ENCODE results near the gene C19orf33.

Gene C19orf33

DNA sequence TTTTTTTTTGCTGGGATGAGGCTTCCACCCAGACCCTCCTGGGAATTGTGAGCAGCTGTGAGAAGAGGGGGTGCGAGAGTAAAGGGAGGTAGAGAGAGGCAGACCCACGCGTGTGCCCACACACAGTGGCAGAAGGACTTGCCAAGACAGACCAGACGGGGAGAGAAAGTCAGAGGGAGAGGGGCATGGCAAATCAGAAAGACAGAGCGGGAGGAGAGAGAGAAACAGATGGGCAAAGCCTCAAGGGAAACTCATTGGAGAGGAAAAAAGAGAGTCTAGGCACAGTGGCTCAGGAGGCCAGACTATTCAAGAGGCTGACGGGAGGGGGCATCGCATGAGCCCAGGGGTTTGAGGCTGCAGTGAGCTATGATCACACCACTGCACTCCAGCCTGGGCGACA lies 48.6 kb downstream of the C19orf33 start:
- DNase-seq (ENCODE audit: low read depth) = no peak
- no peak overlapping the region for H3K4me3 ChIP-seq (ENCODE audit: low read depth, low read length)
- TF ChIP-seq, protein P1, sequence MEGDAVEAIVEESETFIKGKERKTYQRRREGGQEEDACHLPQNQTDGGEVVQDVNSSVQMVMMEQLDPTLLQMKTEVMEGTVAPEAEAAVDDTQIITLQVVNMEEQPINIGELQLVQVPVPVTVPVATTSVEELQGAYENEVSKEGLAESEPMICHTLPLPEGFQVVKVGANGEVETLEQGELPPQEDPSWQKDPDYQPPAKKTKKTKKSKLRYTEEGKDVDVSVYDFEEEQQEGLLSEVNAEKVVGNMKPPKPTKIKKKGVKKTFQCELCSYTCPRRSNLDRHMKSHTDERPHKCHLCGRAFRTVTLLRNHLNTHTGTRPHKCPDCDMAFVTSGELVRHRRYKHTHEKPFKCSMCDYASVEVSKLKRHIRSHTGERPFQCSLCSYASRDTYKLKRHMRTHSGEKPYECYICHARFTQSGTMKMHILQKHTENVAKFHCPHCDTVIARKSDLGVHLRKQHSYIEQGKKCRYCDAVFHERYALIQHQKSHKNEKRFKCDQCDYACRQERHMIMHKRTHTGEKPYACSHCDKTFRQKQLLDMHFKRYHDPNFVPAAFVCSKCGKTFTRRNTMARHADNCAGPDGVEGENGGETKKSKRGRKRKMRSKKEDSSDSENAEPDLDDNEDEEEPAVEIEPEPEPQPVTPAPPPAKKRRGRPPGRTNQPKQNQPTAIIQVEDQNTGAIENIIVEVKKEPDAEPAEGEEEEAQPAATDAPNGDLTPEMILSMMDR (IDR thresholded peaks at IDR 0.05; ENCODE audit: control insufficient read depth, extremely low read depth, insufficient read depth) = no peak
